Stimulated activated CD8-positive, alpha-beta memory T cell treated with anti-CD3 and anti-CD28 coated beads, Interleukin-12 subunit alpha, Interleukin-12 subunit beta, amount 100 ng/mL, for 1 hour (primary cell): ENCODE results near the gene DCUN1D2.

Experiments
- DNase-seq: peaks from one replicate; pipeline ENCODE4 v3.0.0-alpha.2; 2020; ENCODE audit warnings: low read depth

The DCUN1D2 gene

GRCh38 chr13:113422807-113423519 is 67.5 kb downstream of the DCUN1D2 start:
- DNase-seq, result no peak

GRCh38 chr13:113421673-113422270 is 68.7 kb downstream of the DCUN1D2 start:
- DNase-seq, result no peak

- no peak for DNase-seq
These were observed 69.5 kb downstream of the DCUN1D2 start for GRCh38 chr13:113420833-113421600.

DNA sequence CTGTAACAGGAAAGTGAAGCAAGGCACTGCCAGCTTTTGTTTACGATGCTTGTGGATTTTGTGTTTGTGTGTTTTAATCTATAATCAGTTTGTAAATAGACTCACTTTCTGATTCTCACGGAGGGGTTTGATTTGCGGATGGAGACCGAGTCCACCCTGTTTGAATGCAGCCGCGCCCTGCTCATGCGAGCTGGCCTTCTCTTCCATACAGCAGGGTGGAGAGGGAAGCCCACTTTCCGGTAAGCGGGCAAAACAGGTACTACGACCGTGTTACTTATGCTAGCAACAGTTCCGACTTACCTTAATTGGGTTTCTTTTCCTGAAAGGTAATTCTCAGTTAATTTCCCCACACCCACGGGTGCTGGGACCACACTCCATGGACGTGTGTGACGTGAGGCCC is 70.3 kb downstream of the DCUN1D2 start:
- no peak for DNase-seq

DNA sequence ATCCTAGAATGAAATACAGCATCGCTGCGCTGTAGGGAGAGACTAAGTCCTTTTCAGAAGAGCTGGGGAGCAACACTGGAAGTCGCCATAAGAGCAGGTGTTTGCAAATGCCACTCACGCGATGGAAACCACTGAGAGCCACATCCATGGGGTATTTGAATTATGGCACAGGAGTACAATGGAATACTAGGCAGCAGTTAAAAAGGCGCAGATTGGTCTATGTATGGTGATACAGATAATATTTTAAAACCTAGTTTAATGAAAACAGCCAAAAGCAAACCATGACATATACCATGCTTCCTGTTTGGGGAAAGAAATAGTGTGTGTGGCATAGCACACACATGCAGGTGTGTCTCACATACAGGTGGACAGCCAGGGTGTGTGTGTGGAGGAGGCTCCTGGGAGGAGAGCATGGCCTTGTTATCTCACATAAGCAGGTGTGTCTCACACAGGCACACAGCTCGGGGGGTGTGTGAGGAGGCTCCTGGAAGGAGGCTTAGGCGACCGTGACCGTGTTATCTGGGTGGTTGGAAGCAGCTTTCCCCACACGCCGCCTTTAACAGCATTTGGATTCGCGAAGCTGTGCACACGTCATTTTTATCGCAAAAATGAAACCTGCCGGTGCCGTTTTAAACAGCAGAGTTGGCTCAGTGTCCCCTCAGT is 70.8 kb downstream of the DCUN1D2 start:
- DNase-seq, result no peak

- DNase-seq, result no peak
These were observed 71.8 kb downstream of the DCUN1D2 start for GRCh38 chr13:113418722-113419049.

DNA sequence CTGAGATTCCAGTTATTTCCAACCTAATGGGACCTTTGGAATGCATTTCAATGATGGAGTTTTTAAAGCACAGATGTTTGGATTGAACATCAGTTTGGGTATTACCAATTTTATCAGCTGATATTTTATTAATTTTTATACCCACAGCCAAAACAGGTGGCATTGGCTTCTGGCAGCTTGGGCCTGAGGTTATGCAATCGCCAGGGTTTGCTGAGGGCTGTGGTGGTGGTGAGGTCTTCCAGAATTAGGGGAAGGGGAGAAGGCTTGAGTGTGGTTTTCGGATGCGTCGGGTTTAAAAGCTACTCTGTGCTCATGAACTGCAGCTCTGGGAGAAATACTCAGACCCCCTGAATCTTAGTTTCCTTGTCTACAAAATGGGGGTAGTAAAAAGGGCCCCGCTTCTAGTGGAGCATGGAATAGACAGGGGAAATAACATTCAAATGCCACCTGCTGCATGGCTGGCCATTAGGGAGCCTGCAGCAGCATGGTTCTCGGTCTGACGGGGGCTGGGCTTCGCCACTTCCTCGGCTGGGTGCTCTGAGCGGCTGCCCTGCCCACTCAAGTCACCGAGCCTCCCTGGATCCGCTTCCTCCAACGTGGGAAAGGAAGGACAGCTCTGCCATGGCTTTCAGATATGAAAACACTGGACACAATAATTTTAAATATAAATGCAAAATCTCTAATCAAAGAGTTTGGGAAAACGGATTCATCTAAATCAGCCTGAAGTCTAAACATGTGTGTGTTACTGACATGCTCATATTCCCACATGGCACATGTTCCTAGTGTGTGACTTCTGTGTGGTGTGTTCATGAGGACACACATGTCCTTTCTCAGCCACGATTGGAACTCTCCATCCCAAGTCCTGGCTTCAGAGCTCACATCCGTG is 72.4 kb downstream of the DCUN1D2 start:
- DNase-seq, result no peak

DNA sequence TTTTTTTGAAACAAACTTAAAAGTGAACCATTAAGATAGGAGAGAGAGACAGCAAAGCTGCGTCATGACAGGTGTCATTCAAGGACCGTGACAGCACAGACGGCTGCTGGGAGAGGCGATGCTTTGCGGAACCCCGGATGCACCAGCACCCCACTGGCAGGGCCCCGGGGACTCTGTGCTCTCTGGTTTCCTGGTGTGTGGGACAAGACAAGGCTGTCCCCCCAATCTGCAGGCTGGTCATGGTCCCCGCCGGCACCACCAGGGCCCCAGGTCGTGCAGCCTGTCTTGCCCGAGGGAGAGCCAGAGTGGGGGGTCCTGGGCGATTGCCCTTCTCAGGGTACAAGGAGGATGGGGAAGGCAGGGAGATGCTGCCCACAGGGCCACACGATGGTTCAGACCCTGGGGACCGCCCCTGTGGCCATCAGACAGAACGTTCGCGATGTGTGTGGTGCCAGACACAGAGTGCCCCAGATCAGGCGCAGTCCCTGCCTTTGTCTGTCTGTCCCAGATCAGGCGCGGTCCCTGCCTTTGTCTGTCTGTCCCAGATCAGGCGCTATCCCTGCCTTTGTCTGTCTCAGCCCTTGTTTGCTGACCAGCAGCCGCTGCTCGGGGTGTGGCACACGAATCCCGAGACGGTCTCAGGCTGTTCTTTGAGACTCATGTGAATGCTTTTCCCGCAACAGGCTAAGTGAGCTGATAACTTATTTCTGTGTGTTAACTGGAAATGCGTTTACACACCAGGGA is 73.3 kb downstream of the DCUN1D2 start:
- DNase-seq, result no peak

DNA sequence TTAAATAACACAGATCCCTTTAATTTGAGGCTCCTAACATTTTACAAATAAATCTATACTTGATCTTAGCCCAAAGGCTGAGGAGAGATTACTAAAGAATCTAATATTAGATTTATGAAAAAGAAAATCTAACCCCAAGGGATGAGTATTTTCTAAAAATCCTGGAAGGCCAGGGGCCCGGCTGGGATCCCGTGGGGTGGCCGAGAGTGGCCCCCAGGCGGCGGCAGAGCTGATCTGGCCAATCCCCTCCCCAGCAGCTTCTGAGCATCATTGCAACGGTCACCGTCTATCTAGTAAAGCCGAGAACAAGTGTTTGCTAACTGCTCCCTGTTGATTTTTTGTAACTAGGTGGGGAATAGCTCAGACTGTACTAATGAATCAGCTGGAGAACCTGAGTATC is 74.7 kb downstream of the DCUN1D2 start:
- no peak for DNase-seq

- DNase-seq, result no peak
These were observed 75.5 kb downstream of the DCUN1D2 start for GRCh38 chr13:113415032-113415431.

- DNase-seq, result no peak
These were observed 76.2 kb downstream of the DCUN1D2 start for GRCh38 chr13:113414335-113414734.

DNA sequence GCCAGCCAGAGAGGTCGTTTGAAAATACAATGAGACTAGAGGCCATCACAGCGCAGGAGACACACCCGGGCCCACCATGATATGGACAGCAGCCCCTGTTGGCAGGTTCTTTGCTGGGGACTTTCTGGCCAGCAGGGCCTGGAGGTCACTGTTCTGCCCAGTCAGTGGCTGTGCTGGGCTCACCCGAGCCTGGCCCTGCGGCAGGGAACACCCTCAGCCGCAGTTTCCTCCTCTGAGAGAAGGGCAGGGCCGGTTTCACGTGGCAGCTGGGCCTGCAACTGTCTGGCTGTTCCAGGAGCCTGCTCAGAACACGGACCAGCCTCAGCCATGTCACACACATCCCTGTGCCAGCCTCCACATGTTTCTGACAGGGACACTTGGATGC is 76.6 kb downstream of the DCUN1D2 start:
- no peak for DNase-seq

GRCh38 chr13:113413178-113413897 is 77.2 kb downstream of the DCUN1D2 start:
- no peak for DNase-seq

GRCh38 chr13:113412440-113412839 is 78.1 kb downstream of the DCUN1D2 start:
- DNase-seq, result no peak

GRCh38 chr13:113411216-113412023 is 79.1 kb downstream of the DCUN1D2 start:
- DNase-seq, result no peak

GRCh38 chr13:113410472-113411201 is 79.9 kb downstream of the DCUN1D2 start:
- DNase-seq, result no peak

DNA sequence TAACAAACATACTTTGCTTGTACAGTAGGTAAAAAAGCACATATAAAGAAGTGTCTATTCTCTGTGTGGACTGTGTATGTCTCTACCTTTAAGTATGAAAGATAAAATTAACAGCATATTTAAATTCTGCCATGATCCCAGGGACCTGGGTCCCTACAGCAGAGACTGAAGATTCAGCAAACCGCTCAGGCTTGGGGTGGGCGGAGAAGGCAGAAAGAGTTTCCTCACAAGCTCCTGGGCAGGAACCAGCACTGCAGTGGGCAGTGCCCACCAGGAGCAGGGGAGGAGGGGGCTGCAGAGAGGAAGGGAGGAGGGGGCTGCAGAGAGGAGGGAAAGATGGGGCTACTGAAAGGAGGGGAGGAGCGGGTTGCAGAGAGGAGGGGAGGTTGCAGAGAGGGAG is 81.9 kb downstream of the DCUN1D2 start:
- no peak for DNase-seq

DNA sequence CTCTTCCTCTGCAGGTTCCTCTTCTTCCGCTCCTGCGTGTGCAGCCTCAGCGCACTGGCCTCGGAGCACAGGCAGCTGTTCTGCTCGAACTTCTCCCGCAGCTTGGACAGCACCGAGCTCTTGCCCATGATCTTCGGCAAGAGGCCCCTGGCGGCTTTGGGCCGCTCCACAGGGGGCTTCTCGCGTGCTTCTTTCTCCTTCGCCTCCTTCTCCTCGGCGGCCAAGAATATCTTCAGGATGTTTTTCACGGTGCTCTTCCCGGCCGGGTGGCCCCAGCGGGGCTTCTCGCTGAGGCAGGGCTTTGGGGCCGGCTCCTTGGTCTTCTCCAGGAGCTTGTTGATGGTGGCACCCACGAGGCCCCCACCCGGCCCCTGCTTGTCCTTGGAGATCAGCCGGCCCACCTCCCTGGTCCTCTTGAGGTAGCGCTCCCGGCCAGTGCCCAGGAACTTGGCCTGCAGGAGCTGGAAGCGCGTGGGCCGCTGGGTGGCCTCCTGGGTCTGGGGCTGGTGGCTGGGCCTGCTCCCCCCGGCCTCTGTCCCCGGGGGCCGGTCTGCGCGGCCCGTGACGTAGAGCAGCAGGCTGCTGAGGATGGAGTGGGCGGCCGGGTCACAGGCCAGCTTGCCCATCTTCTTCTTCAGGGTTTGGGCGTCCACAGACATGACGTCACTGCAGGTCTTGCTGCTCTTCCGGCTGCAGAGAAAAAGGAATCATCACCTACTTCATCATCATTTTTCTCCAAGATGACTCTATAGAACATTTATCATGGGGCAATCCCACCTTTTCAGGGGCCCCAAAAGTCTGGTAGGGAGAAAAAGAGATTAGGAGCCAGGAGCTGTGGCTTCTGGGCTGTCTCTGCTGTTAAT is 82.7 kb downstream of the DCUN1D2 start:
- DNase-seq, result no peak
